ENCODE data around the gene SLC35E3. TPM values are rescaled to one million over a fixed set of nuclear protein-coding genes. Genes with fewer than 3 reads are reported as not detected.

SLC35E3 gene
- total RNA-seq, 4 donors from 2014 or later, result 3.5 to 23.1 (median 12.2) TPM

DNA sequence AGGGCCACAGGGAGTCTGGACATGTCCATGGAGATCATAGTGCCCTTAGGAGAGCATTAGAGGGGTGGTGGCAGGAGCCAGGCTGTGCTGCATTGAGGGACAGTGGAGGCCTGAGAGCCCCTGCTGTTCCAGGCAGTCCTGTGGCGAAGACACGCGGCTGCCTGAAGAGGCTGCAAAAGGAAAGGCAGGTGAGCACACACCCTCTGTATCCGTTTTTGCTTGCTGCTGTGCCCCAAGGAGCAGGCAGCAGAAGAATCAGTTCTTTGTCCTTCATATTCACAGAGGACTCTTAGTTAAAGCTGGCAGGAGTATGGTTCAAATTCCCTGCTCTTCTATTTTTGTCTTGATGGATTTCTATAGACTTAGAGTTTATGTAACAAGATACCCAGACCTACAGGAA is 4.5 kb downstream of the SLC35E3 start:
- DNase-seq, result no peak
- Histone ChIP-seq H3K9me3 (no peaks in the 10 kb centered on the region), H3K36me3 (peaks cover 0 to 19% (median 0%) of the 10 kb centered on the region in 3 donors), H3K4me1 (peaks cover 0 to 17% (median 2%) of the 10 kb centered on the region in 4 donors), H3K27ac (no peak overlapping the region), H3K4me3 (no peak overlapping the region), H3K27me3 (no peaks in the 10 kb centered on the region)
- TF ChIP-seq POLR2A (IDR thresholded peaks at IDR 0.05) (no peak), CTCF (IDR thresholded peaks at IDR 0.05) (no peak)

- Histone ChIP-seq H3K4me1 (no peaks in the 10 kb centered on the region), H3K9me3 (no peaks in the 10 kb centered on the region), H3K4me3 (no peak overlapping the region), H3K27me3 (no peaks in the 10 kb centered on the region), H3K27ac (no peak overlapping the region), H3K36me3 (peaks cover 0 to 36% (median 0%) of the 10 kb centered on the region in 3 donors)
- DNase-seq, result no peak
- TF ChIP-seq CTCF (IDR thresholded peaks at IDR 0.05) (no peak), POLR2A (IDR thresholded peaks at IDR 0.05) (no peak)
Observed at GRCh38 chr12:68755536-68756243, 9.7 kb downstream of the SLC35E3 start.

GRCh38 chr12:68759852-68760251 is 13.9 kb downstream of the SLC35E3 start:
- no peaks in the 10 kb centered on the region for H3K9me3 ChIP-seq
- H3K4me3 ChIP-seq, result no peak overlapping the region
- H3K4me1 ChIP-seq, result no peaks in the 10 kb centered on the region
- H3K36me3 ChIP-seq, result peaks cover 0 to 30% (median 0%) of the 10 kb centered on the region in 3 donors
- TF ChIP-seq CTCF (IDR thresholded peaks at IDR 0.05), result no peak
- no peak for TF ChIP-seq POLR2A (IDR thresholded peaks at IDR 0.05)
- no peaks in the 10 kb centered on the region for H3K27me3 ChIP-seq
- H3K27ac ChIP-seq, result no peak overlapping the region
- no peak for DNase-seq

GRCh38 chr12:68760806-68761441 is 14.9 kb downstream of the SLC35E3 start:
- H3K27ac ChIP-seq, result no peak overlapping the region
- no peak overlapping the region for H3K4me3 ChIP-seq
- no peak for TF ChIP-seq POLR2A (IDR thresholded peaks at IDR 0.05)
- no peak for TF ChIP-seq CTCF (IDR thresholded peaks at IDR 0.05)
- DNase-seq, result no peak
- H3K4me1 ChIP-seq, result no peaks in the 10 kb centered on the region
- no peaks in the 10 kb centered on the region for H3K27me3 ChIP-seq
- H3K9me3 ChIP-seq, result no peaks in the 10 kb centered on the region
- H3K36me3 ChIP-seq, result peaks cover 0 to 20% (median 0%) of the 10 kb centered on the region in 3 donors

DNA sequence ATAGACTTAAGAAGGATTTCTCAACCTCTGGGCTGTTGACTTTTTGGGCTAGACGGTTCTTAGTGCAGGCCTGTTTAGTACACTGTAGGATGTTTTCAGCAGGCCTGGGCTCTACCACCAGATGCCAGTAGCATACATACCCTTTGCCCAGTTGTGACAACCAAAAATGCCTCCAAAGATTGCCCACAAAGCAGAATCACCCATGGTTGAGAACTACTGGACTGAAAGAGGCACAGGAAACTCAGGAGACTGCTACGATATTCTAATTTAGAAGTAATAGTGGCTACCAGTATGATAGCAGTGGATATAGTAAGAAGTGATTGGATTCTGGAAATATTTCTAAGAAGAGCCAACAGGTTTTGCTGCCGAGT is 15.5 kb downstream of the SLC35E3 start:
- no peak for DNase-seq
- H3K9me3 ChIP-seq, result no peaks in the 10 kb centered on the region
- no peaks in the 10 kb centered on the region for H3K4me1 ChIP-seq
- H3K27ac ChIP-seq, result no peak overlapping the region
- no peak overlapping the region for H3K4me3 ChIP-seq
- H3K27me3 ChIP-seq, result no peaks in the 10 kb centered on the region
- H3K36me3 ChIP-seq, result peaks cover 0 to 19% (median 0%) of the 10 kb centered on the region in 3 donors
- no peak for TF ChIP-seq POLR2A (IDR thresholded peaks at IDR 0.05)
- no peak for TF ChIP-seq CTCF (IDR thresholded peaks at IDR 0.05)

Data from Peyer's patch (tissue), 4 donors.